OCI-M2 (cell line): ENCODE results near the gene NOMO2.
"Not testable (repeated sequence)": the region's sequence is repeated elsewhere in the genome, so short reads cannot be mapped to it uniquely, and the experiment has no call there.

Source experiments
- DNase-seq: peaks from one replicate; lab custom pipeline; 2025; ENCODE audit not compliant: unreplicated experiment; lab: John Stamatoyannopoulos, UW

Gene NOMO2

GRCh38 chr16:18561727-18562314 is at the start of gene NOMO2:
Gene NOMO2, minus strand, starts transcription at chr16:18562097. Its CDS starts 57 bp downstream, at chr16:18562040.
- not testable (repeated sequence) for DNase-seq

DNA sequence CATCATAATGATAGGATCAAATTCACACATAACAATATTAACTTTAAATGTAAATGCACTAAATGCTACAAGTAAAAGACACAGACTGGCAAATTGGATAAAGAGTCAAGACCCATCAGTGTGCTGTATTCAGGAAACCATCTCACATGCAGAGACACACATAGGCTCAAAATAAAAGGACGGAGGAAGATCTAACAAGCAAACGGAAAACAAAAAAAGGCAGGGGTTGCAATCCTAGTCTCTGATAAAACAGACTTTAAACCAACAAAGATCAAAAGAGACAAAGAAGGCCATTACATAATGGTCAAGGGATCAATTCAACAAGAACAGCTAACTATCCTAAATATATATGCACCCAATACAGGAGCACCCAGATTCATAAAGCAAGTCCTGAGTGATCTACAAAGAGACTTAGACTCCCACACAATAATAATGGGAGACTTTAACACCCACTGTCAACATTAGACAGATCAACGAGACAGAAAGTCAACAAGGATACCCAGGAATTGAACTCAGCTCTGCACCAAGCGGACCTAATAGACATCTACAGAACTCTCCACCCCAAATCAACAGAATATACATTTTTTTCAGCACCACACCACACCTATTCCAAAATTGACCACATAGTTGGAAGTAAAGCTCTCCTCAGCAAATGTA is 48.4 kb upstream of the NOMO2 start:
- not testable (repeated sequence) for DNase-seq

DNA sequence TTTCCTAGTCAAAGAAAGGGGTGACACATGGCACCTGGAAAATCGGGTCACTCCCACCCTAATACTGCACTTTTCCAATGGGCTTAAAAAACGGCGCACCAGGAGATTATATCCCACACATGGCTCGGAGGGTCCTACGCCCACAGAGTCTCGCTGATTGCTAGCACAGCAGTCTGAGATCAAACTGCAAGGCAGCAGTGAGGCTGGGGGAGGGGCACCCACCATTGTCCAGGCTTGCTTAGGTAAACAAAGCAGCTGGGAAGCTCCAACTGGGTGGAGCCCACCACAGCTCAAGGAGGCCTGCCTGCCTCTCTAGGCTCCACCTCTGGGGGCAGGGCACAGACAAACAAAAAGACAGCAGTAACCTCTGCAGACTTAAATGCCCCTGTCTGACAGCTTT is 46.4 kb upstream of the NOMO2 start:
- not testable (repeated sequence) for DNase-seq

- DNase-seq, result not testable (repeated sequence)
These were observed 41.8 kb upstream of the NOMO2 start for GRCh38 chr16:18603572-18604246.

- DNase-seq, result not testable (repeated sequence)
These were observed 36.7 kb upstream of the NOMO2 start for GRCh38 chr16:18598582-18598981.

DNA sequence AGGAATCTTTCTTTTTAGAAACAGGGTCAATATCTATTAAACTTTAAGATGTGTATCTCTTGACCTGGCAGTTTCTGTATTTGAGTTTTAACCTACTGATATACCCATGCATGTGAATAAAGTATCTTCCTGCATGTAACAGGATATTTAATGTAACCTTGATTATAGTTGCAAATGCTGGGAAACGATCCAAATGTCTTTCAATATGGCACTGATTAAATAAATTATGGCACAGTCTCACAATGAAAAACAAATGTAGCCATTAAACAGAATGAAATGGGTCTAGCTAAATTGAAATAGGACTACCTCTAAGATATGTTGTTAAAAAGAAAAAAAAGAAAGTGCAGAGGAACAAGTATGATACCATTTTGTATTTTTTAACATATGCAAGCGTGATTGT is 35.8 kb upstream of the NOMO2 start:
- DNase-seq, result not testable (repeated sequence)

- not testable (repeated sequence) for DNase-seq
These were observed 35.4 kb upstream of the NOMO2 start for GRCh38 chr16:18597319-18597718.

DNA sequence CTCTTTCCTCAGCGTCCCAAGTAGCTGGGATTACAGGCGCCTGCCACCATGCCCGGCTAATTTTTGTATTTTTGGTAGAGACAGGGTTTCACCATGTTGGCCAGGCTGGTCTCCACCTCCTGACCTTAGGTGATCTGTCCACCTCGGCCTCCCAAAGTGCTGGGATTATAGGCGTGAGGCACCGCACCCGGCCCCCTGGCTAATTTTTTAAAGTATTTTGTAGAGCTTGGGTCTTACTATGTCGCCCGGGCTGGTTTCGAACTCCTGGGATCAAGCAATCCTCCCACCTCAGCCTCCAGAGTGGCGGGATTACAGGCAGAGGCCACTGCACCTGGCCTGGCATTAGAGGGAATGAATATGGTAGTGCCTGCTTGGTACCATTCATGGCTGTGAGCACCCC is 33.9 kb upstream of the NOMO2 start:
- not testable (repeated sequence) for DNase-seq

DNA sequence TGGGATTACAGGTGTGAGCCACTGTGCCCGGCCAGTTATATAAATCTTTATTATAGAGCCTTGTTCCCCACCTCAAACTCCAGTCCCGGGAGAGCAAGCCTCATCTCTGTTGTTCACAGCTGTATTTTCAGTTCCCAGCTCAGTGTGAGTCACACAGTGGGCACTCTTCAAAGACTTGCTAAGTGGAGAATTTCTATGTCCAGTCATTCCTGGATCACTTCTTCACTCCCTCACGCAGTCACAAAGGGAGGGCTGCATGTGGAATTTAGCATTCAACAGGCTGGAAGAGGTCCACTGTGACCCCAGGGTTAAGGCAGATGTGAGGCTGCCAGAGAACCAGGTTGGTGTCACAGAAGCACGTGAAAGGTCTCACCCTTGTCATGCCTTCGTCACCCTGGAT is 33.0 kb upstream of the NOMO2 start:
- not testable (repeated sequence) for DNase-seq

DNA sequence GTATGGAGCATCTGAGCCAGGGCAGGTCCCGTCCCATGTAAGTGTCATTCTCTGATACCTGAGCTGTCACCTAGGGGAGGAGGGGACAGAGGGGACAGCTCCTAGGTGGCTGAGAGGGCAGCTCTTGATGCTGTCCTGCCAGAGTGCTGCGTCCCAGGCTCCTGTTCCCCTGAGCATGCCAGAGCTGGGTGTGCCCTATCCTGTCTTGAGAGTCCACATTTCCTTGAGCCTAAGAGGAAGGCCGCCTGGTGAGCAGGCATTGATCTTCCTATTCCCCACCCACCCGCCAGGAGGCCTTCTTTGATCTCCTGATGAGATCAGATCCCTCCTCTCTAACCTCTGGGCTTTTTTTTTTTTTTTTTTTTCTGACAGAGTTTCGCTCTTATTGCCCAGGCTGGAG is 32.0 kb upstream of the NOMO2 start:
- DNase-seq, result not testable (repeated sequence)

DNA sequence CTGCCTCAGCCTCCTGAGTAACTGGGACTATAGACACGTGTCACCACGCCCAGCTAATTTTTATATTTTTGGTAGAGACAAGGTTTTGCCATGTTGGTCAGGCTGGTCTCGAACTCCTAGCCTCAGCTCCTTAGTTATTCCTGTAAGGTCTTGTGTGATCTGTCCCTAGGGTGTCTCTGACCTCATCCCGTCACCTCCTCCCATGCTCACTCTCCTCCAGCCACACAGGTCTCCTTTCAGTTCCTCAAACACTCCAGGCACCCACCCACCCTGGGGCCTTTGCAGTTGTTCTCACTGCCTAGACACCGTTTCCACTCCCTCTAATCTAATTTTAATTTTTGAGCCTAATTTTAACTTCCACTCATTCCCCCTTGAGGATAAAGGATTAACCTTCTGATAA is 31.1 kb upstream of the NOMO2 start:
- not testable (repeated sequence) for DNase-seq

DNA sequence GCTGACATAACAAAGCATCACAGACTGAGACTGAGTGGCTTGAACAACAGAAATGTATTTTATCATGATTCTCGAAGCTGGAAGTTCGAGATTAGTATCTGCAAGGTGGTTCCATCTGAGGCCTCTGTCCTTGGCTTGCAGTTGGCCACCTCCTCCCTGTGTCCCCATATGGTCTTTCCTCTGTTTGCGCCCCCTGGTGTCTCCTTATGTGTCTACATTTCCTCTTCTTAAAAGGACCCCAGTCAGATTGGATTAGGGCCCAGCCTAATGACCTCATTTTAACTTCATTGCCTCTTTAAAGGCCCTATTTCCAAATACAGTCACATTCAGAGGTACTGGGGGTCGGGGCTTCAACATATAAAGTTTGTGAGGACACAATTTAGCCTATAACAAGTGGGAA is 30.0 kb upstream of the NOMO2 start:
- DNase-seq, result not testable (repeated sequence)

DNA sequence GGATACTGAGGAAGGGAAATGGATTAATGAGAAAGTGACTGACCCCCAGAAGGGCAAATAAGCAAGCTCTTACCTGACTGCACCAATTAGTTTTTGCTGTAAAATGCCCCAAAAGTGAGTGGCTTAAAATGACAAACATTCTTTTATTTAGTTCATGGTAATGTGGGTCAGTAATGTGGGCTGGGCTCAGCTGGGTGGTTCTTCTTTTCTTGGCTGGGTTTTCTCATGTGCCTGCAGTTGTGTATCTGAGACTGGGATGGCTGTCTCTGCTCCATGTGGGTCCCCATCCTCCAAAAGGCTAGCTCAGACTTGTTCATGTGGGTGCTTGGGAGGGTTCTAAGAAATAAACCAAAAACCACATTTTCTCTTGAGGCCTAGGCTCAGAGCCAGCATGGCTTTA is 29.5 kb upstream of the NOMO2 start:
- not testable (repeated sequence) for DNase-seq

DNA sequence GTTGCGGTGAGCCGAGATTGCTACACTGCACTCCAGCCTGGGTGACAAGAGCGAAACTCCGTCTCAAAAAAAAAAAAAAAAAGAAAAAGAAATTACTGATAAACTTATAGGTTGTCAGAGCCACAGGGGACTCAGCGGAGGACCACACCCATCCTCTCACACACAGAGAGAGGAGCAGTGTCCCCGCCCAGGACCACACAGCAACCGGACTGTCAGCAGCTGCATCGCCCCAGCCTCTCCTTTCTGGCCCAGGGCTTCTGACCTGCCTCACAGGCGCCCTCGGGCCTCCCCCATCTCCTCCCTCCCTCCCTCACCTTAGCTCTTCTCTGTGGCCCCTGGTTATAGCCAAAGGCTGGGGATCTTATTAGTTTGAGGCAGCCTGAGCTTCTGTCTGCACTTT is 27.9 kb upstream of the NOMO2 start:
- DNase-seq, result not testable (repeated sequence)

DNA sequence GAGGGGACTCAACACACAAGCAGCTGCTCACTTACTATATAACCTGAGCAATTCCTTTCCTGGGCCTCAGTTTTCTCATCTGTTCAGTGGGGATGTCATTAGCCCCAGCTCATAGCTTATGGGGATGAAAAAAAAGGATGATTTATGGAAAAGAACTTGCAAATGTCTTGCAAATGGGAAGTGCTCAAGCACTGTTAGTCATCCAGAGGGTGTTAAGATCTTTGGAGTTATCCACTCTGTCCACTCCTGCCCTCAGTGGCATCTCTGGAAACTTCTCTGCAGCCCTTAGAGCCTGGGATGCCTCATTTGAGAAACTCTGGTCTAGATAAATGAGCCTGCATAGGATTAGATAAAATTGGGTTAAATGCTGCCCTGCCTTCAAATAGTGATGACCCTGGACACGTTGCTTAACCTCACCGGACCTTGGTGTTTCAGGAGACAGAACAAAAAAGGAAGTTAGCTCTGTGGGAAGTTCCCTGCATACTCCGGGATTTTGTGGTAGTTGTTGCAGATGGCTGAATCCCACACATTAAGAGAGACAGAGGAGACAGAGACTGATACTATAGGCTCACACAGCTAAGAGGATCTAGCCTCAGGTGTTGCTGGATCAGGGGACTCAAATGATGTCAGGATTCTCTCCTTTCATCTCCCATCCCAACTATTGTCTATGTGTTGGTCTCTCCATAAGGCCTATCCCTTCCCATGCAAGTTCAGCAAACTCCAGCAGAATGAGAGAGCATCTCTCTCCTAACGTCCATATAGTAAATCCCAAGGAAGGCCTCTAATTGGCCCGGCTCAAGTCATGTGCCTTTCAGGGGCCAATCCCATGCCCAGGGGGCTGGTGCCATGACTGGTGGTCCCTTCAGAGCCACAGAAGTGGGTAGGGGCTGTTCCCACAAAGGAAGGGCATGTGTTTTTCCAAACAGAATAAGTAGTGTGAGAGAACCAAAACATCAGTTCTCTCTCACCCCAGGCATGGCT is 25.0 kb upstream of the NOMO2 start:
- not testable (repeated sequence) for DNase-seq

GRCh38 chr16:18585789-18586188 is 23.9 kb upstream of the NOMO2 start:
- DNase-seq, result not testable (repeated sequence)

DNA sequence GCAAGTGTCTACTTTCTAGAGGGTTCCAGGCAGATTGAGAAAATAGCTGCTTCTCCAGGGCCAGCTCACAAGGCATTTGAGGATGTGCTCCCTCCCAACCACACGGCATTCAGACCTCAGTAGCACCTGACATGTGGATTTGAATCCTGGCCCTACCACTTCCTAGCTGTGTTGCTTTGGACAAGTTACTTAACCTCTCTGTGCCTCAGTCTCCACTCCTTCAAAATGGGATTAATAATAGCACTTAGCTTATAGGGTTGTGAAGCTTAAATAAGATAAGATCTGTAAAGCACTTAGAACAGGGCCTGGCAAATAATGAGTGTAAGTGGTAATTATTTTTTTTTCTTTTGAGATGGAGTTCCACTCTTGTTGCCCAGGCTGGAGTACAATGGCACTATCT is 21.0 kb upstream of the NOMO2 start:
- no peak for DNase-seq

GRCh38 chr16:18580396-18580795 is 18.5 kb upstream of the NOMO2 start:
- DNase-seq, result not testable (repeated sequence)

- DNase-seq, result not testable (repeated sequence)
These were observed 17.4 kb upstream of the NOMO2 start for GRCh38 chr16:18579261-18579660.

DNA sequence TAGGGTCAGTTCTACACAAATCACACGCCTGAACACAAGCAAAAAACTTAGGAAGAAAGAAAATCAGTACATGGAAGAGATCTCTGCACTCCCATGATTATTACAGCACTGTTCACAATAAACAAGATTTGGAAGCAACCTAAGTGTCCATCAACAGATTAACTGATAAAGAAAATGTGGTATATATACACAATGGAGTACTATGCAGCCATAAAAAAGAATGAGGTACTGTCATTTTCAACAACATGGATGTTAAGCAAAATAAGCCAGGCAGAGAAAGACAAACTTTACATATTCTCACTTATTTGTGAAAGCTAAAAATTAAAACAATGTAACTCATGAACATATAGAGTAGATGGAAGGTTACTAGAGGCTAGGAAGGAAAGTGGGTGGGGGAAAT is 16.0 kb upstream of the NOMO2 start:
- not testable (repeated sequence) for DNase-seq

DNA sequence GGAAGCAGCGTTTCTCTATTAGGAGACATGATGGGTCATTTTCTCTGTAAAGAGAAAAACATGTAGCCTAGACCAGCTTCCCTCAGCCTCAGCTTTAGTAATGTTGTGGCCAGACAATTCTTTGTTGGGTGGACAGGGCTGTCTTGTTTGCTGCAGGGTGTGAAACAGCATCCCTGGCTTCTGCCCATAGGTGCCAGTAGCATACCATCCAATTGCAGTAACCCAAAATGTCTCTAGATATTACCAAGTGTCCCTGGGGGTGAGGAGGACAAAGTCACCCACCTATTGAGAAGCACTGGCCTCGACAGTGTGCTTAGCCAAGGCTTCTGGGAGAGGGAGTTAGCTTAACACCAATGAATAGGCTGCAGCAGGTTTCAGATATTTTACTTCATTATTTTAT is 14.0 kb upstream of the NOMO2 start:
- DNase-seq, result not testable (repeated sequence)
